Stimulated activated CD8-positive, alpha-beta memory T cell treated with anti-CD3 and anti-CD28 coated beads, Interleukin-7, amount 100 ng/mL, for 24 hours (primary cell): Measurements from ENCODE around the gene SLC49A3.
"Not testable (repeated sequence)": the region's sequence is repeated elsewhere in the genome, so short reads cannot be mapped to it uniquely, and the experiment has no call there.

Experiments used
- DNase-seq: peaks from one replicate; pipeline ENCODE4 v3.0.0-alpha.2; 2020; ENCODE audit warnings: low read depth

SLC49A3 gene

GRCh38 chr4:702618-703048 lies 13.7 kb upstream of the SLC49A3 start:
- no peak for DNase-seq

GRCh38 chr4:700587-701264 lies 11.8 kb upstream of the SLC49A3 start:
- no peak for DNase-seq

GRCh38 chr4:699816-700580 lies 11.0 kb upstream of the SLC49A3 start:
- no peak for DNase-seq

GRCh38 chr4:694341-694940 lies 5.5 kb upstream of the SLC49A3 start:
- DNase-seq, result not testable (repeated sequence)

- DNase-seq, result no peak
These were observed 4.0 kb upstream of the SLC49A3 start for GRCh38 chr4:692771-693554.

GRCh38 chr4:689723-690122 lies 772 bp upstream of the SLC49A3 start:
- DNase-seq, result no peak

GRCh38 chr4:687971-688853 lies 739 bp downstream of the SLC49A3 start:
- no peak for DNase-seq

GRCh38 chr4:687048-687970 lies 1.6 kb downstream of the SLC49A3 start:
- no peak for DNase-seq

GRCh38 chr4:686413-687040 lies 2.4 kb downstream of the SLC49A3 start:
- no peak for DNase-seq

- DNase-seq, result no peak
These were observed 3.1 kb downstream of the SLC49A3 start for GRCh38 chr4:685679-686412.

GRCh38 chr4:684623-685327 lies 4.2 kb downstream of the SLC49A3 start:
- no peak for DNase-seq

GRCh38 chr4:683982-684622 lies 4.8 kb downstream of the SLC49A3 start:
- no peak for DNase-seq

- DNase-seq, result no peak
These were observed 5.6 kb downstream of the SLC49A3 start for GRCh38 chr4:683247-683897.

GRCh38 chr4:682490-683172 lies 6.3 kb downstream of the SLC49A3 start:
- no peak for DNase-seq

GRCh38 chr4:681736-682451 lies 7.1 kb downstream of the SLC49A3 start:
- no peak for DNase-seq
